ENCODE results near the gene ABL1.

The ABL1 gene

DNA sequence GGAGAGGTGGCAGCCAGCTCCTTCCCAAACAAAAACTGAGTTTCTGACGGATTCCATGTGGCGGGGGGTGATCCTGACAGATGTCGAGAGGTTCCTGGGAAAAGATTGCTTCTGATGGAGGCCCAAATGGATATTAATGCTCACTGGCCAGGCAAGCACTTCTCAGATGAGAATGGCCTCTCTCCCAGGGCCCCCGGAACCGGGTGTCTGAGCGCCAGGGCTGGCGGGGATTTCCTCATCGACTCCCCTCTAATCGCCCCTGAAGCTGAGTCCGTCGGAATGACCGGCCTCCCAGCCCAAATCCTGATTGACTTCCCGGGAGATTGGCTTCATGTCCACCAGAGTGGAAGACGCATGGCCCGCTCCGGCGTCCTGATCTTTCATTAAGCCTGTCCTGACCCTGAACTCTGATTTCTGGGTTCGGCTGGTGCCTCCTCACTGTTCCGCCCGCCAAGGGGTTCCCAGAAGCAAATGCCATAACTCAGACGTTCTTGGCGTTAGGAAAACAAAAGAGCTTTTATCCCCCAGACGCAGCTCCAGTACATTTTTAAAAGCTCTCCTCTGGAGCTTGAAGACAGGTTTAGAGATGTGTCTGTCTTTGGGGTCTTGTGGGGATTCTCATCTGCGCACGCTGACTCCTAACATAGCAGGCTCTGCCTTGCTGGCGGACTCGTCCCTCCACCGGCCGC is 86.4 kb downstream of the ABL1 start:
- no peak for DNase-seq

DNA sequence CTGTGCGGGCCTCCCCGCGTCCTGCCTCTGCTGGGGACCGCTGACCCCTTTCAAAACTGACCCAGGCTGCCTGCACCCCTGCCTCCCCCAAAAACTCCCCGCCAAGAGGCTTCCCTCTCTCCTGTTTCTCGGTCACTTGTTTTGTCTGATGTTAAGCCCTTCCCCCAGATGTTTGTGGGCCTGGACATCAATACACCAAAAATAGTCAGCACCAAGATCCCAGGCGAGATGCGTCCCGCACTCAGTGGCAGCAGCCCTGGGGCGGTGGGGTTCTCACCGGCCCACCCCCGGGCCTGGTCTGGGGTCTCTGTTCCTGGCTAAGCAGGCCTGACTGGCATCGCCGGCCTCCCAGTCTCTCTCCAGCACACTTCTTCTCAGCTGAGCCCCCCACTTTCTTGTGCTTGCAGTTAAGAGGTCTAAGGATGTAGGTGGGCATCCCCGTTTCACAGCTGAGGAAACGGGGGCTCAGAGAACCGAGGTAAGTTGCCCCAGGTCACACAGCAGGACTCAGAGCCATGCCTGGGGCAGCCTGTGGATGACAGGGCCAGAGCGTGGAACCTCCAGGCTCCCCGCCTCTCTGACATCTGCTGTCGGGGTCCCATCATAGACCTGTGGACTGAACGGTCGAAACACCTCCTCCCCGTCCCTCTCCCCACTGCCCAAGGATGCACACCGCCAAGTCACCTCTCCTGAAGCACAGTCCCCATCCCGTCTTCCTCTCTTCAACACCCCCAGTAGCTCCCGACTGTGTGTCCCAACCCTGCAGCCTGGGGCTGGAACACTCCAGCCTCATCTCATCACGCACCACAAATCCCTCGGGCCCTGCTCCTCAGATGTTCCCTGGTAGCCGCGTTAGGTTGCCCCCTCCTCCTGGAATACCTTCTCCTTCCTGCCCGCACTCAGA is 87.2 kb downstream of the ABL1 start:
- no peak for DNase-seq

- no peak for DNase-seq
Measured at GRCh38 chr9:130922893-130923610, 88.0 kb downstream of the ABL1 start.

GRCh38 chr9:130923611-130924447 is 88.8 kb downstream of the ABL1 start:
- DNase-seq, result no peak

DNA sequence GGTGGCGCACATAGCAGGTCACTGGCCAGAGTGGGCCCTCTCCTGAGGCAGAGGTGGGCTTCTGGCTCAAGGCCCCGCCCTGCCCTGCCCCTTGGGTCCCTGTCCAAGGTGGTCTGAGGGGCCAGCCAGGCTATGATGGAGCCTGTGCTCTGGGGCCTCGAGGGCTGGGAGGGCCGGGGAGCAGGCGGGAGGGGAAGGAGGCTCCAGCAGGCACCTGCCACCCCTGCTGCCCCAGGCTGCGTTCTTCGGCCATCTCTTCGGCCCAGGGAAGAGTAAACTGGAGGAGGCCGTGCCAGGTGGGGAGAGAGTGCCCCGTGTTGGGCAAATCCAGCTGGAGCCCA is 89.4 kb downstream of the ABL1 start:
- DNase-seq, result no peak

DNA sequence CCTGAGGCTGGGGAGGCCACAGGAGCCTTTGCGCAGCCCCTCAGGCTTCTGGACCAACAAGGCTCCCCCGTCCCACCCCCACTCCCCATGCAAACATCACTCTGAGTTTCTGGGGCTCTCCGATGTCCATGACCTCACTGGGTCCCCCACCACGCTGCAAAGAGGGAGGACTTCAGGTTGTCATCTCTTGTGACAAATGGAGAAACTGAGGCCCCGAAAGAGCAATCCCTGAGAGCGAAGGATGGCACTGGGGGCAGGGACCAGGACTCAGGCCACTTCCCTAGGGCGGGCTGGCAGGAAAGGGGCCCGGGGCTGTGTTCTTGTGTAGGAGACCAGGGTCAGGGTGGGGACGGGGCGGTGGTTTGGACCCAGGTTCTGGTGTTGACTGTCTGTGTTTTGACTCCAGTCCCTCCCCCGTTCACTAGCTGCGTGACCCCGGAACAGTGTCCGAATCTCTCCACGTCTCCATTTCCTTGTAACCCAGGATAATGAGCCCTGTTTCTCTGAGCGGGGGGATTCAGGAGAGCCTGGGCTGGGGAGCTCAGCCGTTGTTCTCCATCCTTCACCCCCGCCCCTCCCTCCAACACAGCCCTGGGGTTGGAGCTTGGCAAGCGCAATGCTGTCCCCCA is 90.1 kb downstream of the ABL1 start:
- no peak for DNase-seq

GRCh38 chr9:130927338-130927737 is 92.3 kb downstream of the ABL1 start:
- DNase-seq, result no peak

- DNase-seq, result no peak
Measured at GRCh38 chr9:130927995-130928900, 93.2 kb downstream of the ABL1 start.

GRCh38 chr9:130929571-130930038 is 94.6 kb downstream of the ABL1 start:
- DNase-seq, result no peak

- DNase-seq, result no peak
Measured at GRCh38 chr9:130930132-130930803, 95.2 kb downstream of the ABL1 start.

DNA sequence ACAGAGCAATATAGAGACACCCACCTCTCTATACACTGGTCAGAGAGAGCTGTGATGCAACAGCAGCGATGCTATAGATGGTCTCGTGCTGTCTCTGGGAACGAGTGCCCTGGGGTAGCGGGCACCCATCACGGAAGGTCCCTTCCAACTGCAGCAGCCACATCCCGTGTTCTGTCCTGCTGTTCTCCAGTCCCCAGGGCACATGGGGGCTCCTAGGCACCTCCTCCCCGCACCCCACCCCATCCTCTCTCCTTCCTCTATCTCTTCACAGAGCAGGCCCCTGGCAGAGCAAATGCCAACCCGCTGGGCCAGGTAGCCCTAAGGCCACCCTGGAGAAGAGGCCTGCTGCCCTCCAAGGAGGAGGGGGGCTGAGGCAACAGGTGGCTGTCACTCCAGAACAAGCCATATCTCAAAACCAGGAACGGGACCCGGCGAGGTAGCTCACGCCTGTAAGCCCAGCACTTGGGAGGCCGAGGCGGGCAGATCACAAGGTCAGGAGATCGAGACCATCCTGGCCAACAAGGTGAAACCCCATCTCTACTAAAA is 95.8 kb downstream of the ABL1 start:
- DNase-seq, result no peak

DNA sequence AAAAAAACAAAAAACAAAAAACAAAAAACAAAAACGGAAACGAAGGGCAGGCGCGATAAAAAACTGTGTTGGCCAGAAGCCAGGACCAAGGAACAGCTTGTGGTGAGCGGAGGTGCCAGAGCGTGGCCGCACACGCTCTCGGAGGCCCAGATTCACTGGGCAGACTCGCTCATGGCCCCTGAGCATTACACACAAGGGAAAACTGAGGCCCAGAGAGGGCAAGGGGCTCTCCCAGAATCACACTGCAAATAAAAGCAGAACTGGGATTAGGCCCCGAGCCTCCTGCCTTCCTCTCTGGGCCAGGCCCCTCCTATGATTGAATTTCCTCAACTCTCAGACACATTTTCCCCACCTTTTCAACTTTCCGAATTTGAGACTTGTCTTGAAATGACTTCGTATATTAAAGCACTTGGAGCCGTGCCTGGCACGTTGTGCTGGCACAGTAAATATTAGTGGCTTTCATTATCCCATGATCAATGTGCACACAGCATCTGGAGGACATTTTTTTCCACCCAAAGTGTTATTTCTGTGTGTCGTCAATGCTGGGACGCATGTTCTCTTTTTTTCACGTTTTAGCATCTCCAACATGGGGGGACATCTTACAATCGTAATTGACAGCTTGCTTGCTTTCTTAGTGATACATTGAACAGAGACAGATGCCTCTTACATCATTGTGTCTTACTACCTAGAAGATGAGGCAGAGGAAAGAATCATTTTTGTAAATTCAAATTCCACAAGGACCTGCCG is 96.6 kb downstream of the ABL1 start:
- DNase-seq, result no peak

DNA sequence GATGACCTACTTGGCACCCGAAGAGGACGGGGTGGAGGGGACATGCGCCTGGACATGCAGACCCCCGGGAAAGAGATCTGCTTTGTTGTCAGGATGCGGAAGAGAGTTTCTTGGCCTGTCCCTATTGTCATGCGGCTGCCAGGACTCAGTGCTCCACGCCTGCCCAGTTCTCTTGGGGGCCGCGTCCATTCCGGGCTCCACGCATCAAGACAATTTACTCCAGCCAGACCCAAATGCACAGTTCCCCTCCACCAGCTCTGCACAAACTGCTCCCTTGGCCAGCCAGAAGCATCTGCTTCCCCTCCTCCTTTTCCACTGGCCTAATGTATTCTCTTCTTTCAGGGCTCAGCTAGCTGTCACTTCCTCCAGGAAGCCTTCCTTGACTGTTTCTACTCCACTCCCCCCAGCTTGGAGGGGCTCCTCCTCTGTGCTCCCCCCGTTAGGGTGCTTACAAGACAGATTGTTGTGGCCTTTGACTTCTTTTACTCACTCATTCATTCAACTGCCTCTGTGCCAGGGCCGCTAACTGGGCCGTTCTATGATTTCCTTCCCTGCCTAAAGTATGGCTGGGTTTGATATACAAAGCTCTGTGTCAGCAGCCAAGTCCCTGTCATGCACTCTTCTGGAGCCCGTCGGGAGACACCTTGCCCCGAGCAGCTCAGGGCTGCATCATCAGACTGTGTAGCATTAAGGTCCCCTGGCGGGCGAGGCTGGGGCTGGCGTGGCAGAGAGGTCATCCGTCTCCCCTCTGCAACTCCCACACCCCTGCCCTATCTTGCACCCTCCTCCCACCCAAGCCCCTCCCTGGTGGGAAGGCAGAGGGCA is 97.4 kb downstream of the ABL1 start:
- no peak for DNase-seq

DNA sequence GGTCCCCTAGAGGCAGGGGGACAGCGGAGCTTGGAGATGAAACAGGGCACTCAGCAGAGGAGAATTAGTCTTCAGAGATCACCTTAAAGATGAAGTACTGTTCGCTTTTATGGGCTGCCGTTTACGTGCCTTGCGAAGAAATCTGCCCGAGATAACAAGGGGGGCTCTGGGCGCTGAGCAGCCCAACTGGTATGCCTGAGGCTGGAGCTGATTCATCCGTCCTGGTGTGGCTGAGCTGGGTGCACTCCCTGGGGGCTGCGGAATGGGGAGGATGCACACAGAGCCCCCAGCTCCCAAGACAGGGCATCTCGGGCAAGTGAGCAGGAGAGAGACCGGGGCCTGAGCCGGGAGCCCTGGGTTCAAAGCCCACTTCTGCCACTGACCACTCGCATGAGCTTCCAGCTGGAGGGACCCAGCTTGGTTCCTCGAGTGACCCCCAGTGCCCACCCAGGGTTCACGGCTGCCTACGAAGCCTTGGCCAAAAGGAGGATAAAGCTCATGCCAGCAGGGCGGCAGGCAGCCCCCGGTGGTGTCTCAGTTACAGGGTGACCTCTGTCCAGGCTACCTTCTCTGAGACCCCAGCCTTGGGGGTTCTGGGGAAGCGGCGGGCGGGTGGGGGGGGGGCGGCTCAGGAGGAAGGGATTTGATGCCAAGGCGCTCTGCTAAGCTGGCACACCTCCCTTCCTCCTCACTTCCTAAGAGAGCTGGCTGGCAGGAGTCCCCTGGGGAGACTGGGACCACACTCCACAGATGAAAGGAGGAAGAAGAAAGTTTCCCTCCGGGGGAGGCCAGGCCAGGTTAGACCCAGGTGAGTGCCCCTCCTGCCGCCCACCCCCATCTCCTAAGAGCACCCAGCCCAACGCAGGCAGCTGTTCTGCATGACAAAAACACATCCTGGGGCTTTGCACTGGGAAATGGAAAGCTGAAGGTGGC is 98.3 kb downstream of the ABL1 start:
- no peak for DNase-seq

GRCh38 chr9:130934246-130934645 is 99.2 kb downstream of the ABL1 start:
- no peak for DNase-seq

DNA sequence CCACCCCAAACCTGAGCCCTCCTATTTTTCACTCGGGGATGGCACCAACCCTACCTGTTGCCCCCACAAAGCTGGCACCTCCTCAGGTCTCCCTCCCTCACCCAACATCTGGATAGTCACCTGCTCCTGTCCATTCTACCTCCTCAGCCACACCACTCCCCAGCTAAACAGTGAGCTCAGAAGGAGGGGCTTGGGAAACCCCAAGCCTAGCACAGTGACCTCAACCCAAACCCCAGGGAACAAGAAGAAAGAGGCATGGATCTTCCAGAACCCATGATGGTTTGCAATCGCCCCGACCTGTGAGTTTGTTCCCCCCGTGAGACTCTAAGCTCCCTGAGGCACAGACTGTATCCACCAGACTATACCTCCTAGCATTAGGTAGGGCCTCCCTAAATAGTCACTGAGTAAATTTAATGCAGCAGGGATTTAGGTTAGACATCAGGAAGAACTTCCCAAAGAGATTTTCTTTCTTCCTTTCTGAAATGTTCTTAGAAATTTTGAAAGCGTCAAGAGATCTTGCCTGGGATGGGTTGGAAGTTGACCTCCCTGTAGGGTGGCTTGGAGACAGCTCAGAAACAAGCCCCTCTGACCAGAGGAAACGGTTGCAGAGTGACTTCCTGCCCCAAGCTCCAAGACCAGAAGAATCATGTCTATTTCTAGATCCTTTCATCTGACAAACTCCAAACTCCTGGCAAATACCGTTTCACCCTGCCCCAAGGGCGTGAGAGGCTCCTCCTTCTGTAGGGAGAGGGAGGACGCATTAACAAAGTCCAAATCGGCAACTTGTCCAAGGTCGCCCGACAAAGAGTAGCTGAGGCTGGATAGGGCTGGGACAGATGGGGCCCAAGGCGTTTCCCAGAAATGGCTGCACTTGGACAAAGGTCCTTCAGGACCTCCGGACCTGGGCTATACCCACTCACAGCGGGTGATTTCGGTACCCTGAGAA is 99.9 kb downstream of the ABL1 start:
- no peak for DNase-seq
